Measurements from ENCODE around the gene PFKP. TPM values are rescaled to one million over a fixed set of nuclear protein-coding genes. Genes with fewer than 3 reads are reported as not detected.
"Not testable (repeated sequence)": the region's sequence is repeated elsewhere in the genome, so short reads cannot be mapped to it uniquely, and the experiment has no call there.

PFKP gene
- total RNA-seq, 1 donor from 2014 or later = 361 TPM

- Histone ChIP-seq H3K9me3 (ENCODE audit: insufficient read depth, low read depth, low read length) (no peaks in the 10 kb centered on the region), H3K4me1 (ENCODE audit: insufficient read depth, low read length) (peaks cover 12% of the 10 kb centered on the region), H4K20me1 (ENCODE audit: insufficient read depth, low read length) (no peaks in the 10 kb centered on the region), H3K36me3 (ENCODE audit: insufficient read depth, low read length) (peaks cover 54% of the 10 kb centered on the region), H3K4me3 (ENCODE audit: insufficient read depth, low read depth, low read length) (no peak overlapping the region), H3K79me2 (ENCODE audit: insufficient read depth, low read length) (peaks cover 55% of the 10 kb centered on the region), H3K4me2 (ENCODE audit: low read length) (no peak overlapping the region), H3K9ac (ENCODE audit: low read length) (no peak overlapping the region), H2AFZ (ENCODE audit: low read depth, low read length) (no peak overlapping the region), H3K27ac (ENCODE audit: low read depth, low read length) (no peak overlapping the region), H3K27me3 (ENCODE audit: insufficient read depth, low read length) (no peaks in the 10 kb centered on the region)
- no peak overlapping the region for H3K27ac Mint-ChIP-seq (ENCODE audit: unreplicated experiment)
- peaks cover 37% of the 10 kb centered on the region for H3K36me3 Mint-ChIP-seq (ENCODE audit: low read depth, unreplicated experiment)
- DNase-seq (ENCODE audit: low read depth) (no peak), FAIRE-seq (no peak)
- no peaks in the 10 kb centered on the region for H3K4me1 Mint-ChIP-seq (ENCODE audit: low read depth, unreplicated experiment)
- no peak for TF ChIP-seq CTCF (IDR thresholded peaks at IDR 0.05; ENCODE audit: insufficient read depth, low read depth, low read length)
- TF ChIP-seq EZH2 (IDR thresholded peaks at IDR 0.05; ENCODE audit: insufficient read depth, low read length) = no peak
- no peaks in the 10 kb centered on the region for H3K9me3 Mint-ChIP-seq (ENCODE audit: unreplicated experiment)
- H3K27me3 Mint-ChIP-seq (ENCODE audit: low read depth, unreplicated experiment) = no peaks in the 10 kb centered on the region
- H3K4me3 Mint-ChIP-seq (ENCODE audit: unreplicated experiment) = no peak overlapping the region
These were observed 37.8 kb downstream of the PFKP start for GRCh38 chr10:3105166-3105565.

GRCh38 chr10:3105905-3106304, 38.6 kb downstream of the PFKP start:
- peaks cover 51% of the 10 kb centered on the region for H3K36me3 ChIP-seq (ENCODE audit: insufficient read depth, low read length)
- FAIRE-seq = no peak
- H3K4me1 ChIP-seq (ENCODE audit: insufficient read depth, low read length) = peaks cover 12% of the 10 kb centered on the region
- H3K27me3 ChIP-seq (ENCODE audit: insufficient read depth, low read length) = no peaks in the 10 kb centered on the region
- no peak overlapping the region for H3K4me3 Mint-ChIP-seq (ENCODE audit: unreplicated experiment)
- peaks cover 1% of the 10 kb centered on the region for H3K4me1 Mint-ChIP-seq (ENCODE audit: low read depth, unreplicated experiment)
- no peaks in the 10 kb centered on the region for H3K9me3 Mint-ChIP-seq (ENCODE audit: unreplicated experiment)
- TF ChIP-seq CTCF (IDR thresholded peaks at IDR 0.05; ENCODE audit: insufficient read depth, low read depth, low read length) (no peak), EZH2 (IDR thresholded peaks at IDR 0.05; ENCODE audit: insufficient read depth, low read length) (no peak)
- H3K36me3 Mint-ChIP-seq (ENCODE audit: low read depth, unreplicated experiment) = peaks cover 37% of the 10 kb centered on the region
- H4K20me1 ChIP-seq (ENCODE audit: insufficient read depth, low read length) = peaks cover 5% of the 10 kb centered on the region
- no peak overlapping the region for H3K4me2 ChIP-seq (ENCODE audit: low read length)
- H3K9me3 ChIP-seq (ENCODE audit: insufficient read depth, low read depth, low read length) = no peaks in the 10 kb centered on the region
- DNase-seq (ENCODE audit: low read depth) = no peak
- no peak overlapping the region for H3K27ac ChIP-seq (ENCODE audit: low read depth, low read length)
- H3K79me2 ChIP-seq (ENCODE audit: insufficient read depth, low read length) = peaks cover 48% of the 10 kb centered on the region
- H3K27me3 Mint-ChIP-seq (ENCODE audit: low read depth, unreplicated experiment) = no peaks in the 10 kb centered on the region
- H3K4me3 ChIP-seq (ENCODE audit: insufficient read depth, low read depth, low read length) = no peak overlapping the region
- no peak overlapping the region for H2AFZ ChIP-seq (ENCODE audit: low read depth, low read length)
- no peak overlapping the region for H3K9ac ChIP-seq (ENCODE audit: low read length)
- no peak overlapping the region for H3K27ac Mint-ChIP-seq (ENCODE audit: unreplicated experiment)

- H3K27ac Mint-ChIP-seq (ENCODE audit: unreplicated experiment); H3K9ac ChIP-seq (ENCODE audit: low read length); H3K27me3 Mint-ChIP-seq (ENCODE audit: low read depth, unreplicated experiment); H3K4me3 ChIP-seq (ENCODE audit: insufficient read depth, low read depth, low read length); H3K9me3 ChIP-seq (ENCODE audit: insufficient read depth, low read depth, low read length); H3K4me2 ChIP-seq (ENCODE audit: low read length); H4K20me1 ChIP-seq (ENCODE audit: insufficient read depth, low read length); DNase-seq (ENCODE audit: low read depth); H2AFZ ChIP-seq (ENCODE audit: low read depth, low read length); H3K4me3 Mint-ChIP-seq (ENCODE audit: unreplicated experiment); H3K4me1 Mint-ChIP-seq (ENCODE audit: low read depth, unreplicated experiment); H3K27me3 ChIP-seq (ENCODE audit: insufficient read depth, low read length); H3K27ac ChIP-seq (ENCODE audit: low read depth, low read length); FAIRE-seq; H3K9me3 Mint-ChIP-seq (ENCODE audit: unreplicated experiment): not testable (repeated sequence)
- Histone ChIP-seq H3K4me1 (ENCODE audit: insufficient read depth, low read length) (peaks cover 12% of the 10 kb centered on the region), H3K79me2 (ENCODE audit: insufficient read depth, low read length) (peaks cover 48% of the 10 kb centered on the region), H3K36me3 (ENCODE audit: insufficient read depth, low read length) (peaks cover 51% of the 10 kb centered on the region)
- peaks cover 40% of the 10 kb centered on the region for H3K36me3 Mint-ChIP-seq (ENCODE audit: low read depth, unreplicated experiment)
These were observed 39.0 kb downstream of the PFKP start for GRCh38 chr10:3106328-3106727.

Data from astrocyte (in vitro differentiated cells and primary cell).